ENCODE results near the gene EPS15.

DNA sequence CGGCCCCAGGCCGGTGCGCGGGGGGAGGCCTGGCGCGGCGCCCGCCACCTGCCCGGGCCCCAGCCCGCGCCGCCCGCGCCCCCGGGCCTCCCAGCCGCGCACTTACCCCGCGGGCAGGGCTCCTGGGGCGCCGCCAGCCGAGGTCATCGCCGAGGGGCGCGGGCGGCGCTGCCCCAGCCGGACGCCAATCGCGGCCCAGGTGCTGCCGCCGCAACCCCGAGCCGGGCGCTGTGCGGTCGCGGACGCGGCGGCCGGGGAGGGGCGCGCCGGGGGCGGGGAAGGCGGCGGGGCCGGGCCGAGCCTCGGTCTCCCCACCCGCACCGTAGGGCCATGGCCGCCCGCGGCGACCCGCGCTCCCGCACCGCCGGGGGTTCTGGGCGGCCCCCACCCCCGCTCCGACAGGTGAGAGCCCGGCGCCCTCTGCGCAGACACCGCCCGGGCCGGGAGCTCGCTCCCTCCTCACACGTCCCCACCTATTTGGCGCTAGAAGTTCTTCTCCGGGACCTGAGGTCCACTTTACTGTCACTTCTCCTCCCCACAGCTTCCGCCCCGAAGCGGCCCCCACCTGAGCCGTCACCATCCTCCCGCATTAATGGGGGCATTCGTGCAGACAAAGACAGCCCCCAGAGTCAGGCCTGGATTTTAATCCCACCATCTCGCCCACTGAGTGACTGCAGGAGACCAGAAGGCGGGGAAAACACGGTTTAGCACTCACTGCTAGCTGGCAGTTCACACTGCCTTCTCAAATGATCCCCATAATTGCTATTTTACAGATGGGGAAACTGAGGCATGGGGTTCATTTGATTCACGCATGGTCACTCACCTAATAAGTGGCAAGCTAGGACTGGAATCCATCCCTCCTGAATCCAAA lies 188.5 kb downstream of the EPS15 start, which contains the start of gene TTC39A:
- TF ChIP-seq EZH2 (IDR thresholded peaks at IDR 0.05; ENCODE audit: low read length): peak; percentile 47
- TF ChIP-seq, protein P1, sequence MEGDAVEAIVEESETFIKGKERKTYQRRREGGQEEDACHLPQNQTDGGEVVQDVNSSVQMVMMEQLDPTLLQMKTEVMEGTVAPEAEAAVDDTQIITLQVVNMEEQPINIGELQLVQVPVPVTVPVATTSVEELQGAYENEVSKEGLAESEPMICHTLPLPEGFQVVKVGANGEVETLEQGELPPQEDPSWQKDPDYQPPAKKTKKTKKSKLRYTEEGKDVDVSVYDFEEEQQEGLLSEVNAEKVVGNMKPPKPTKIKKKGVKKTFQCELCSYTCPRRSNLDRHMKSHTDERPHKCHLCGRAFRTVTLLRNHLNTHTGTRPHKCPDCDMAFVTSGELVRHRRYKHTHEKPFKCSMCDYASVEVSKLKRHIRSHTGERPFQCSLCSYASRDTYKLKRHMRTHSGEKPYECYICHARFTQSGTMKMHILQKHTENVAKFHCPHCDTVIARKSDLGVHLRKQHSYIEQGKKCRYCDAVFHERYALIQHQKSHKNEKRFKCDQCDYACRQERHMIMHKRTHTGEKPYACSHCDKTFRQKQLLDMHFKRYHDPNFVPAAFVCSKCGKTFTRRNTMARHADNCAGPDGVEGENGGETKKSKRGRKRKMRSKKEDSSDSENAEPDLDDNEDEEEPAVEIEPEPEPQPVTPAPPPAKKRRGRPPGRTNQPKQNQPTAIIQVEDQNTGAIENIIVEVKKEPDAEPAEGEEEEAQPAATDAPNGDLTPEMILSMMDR (optimal IDR thresholded peaks at IDR 0.05 in 1 of 3, IDR thresholded peaks at IDR 0.05 in 1 of 3, conservative IDR thresholded peaks at IDR 0.05 in 1 of 3; ENCODE audit: extremely low read depth in 1 of 3, insufficient read depth in 2 of 3, low read length in 3 of 3): no peak

All from keratinocyte (primary cell).